PC-3 (cell line): Measurements from ENCODE around the gene LGR4.

Experiments
- EZH2 ChIP-seq: fragments of 300-600 bp; sonication (generic); IDR thresholded peaks from one replicate; pipeline ENCODE4 v1.6.1; 2017; ENCODE audit warnings: antibody characterized with exemption, mild to moderate bottlenecking, low read length; ENCODE audit not compliant: unreplicated experiment
- TF ChIP-seq, protein P1 (sequence below): fragments of 300-600 bp; sonication (generic); conservative IDR thresholded peaks from 2 replicates; pipeline ENCODE4 v1.5.1; 2017; ENCODE audit warnings: antibody characterized with exemption, low read depth, mild to moderate bottlenecking, low read length

DNA sequence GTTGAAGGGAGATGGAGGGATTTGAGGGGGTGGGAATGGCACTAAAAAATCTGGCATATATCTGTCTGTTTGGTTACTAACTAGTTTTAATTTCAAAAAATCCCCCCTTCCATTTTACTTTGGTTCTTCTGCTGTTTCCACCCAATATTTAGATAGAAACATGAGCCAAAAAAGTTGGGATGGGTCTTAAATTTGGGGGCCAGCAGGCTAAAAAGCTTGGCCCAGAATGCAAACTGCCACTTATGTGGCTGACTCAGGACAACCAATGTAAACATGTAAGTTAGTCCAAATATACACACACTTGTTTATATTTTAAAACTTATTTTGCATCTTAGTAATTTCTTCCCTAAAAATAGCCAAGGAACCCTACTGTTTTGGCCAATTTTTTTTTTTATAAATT, 35.7 kb downstream of the LGR4 start:
- TF ChIP-seq, protein P1, sequence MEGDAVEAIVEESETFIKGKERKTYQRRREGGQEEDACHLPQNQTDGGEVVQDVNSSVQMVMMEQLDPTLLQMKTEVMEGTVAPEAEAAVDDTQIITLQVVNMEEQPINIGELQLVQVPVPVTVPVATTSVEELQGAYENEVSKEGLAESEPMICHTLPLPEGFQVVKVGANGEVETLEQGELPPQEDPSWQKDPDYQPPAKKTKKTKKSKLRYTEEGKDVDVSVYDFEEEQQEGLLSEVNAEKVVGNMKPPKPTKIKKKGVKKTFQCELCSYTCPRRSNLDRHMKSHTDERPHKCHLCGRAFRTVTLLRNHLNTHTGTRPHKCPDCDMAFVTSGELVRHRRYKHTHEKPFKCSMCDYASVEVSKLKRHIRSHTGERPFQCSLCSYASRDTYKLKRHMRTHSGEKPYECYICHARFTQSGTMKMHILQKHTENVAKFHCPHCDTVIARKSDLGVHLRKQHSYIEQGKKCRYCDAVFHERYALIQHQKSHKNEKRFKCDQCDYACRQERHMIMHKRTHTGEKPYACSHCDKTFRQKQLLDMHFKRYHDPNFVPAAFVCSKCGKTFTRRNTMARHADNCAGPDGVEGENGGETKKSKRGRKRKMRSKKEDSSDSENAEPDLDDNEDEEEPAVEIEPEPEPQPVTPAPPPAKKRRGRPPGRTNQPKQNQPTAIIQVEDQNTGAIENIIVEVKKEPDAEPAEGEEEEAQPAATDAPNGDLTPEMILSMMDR, result no peak
- no peak for TF ChIP-seq EZH2
